ENCODE data around the gene RANBP10. TPM values are rescaled to one million over a fixed set of nuclear protein-coding genes. Genes with fewer than 3 reads are reported as not detected.

Gene RANBP10
- total and polyA plus RNA-seq, 9 of the 15 experiments (the other 6 are each of a cell fraction or from before 2014, with no cell fraction given) = 0.61 to 19.3 (median 5.9) TPM

GRCh38 chr16:67697422-67698185 is 108.8 kb downstream of the RANBP10 start:
- Histone ChIP-seq H3K27me3 (ENCODE audit: control insufficient read depth in 2 of 2, insufficient read depth in 2 of 2, low read length in 2 of 2) (no peaks in the 10 kb centered on the region), H3K27ac (ENCODE audit: extremely low read depth, low read depth, low read length) (no peak overlapping the region), H2AFZ (ENCODE audit: low read depth, low read length) (no peak overlapping the region), H3K9me3 (replicated peaks; ENCODE audit: control insufficient read depth, insufficient read depth, low read depth, low read length) (peaks cover 3% of the 10 kb centered on the region), H3K4me3 (no peak overlapping the region), H3K9ac (ENCODE audit: insufficient read depth in 1 of 2, low read depth in 2 of 2, low read length in 2 of 2) (no peak overlapping the region), H3K4me2 (ENCODE audit: insufficient read depth, low read length) (no peak overlapping the region), H3K79me2 (ENCODE audit: control insufficient read depth, insufficient read depth, low read length) (no peaks in the 10 kb centered on the region), H3K4me1 (replicated peaks in 1 of 2; ENCODE audit: control insufficient read depth in 2 of 2, insufficient read depth in 2 of 2, low read length in 2 of 2) (no peaks in the 10 kb centered on the region; a peak in 1 of 5 replicates), H4K20me1 (replicated peaks; ENCODE audit: control insufficient read depth, insufficient read depth, low read length) (no peaks in the 10 kb centered on the region), H3K36me3 (ENCODE audit: control insufficient read depth, insufficient read depth, low read length) (peaks cover 8% of the 10 kb centered on the region; the same call in 1 of the 3 replicates), H3K9me1 (ENCODE audit: control insufficient read depth, insufficient read depth, low read length) (no peaks in the 10 kb centered on the region)
- TF ChIP-seq ZBTB34 (CRISPR knock-in tag; IDR thresholded peaks at IDR 0.05) = no peak
- no peak for TF ChIP-seq HNRNPL (IDR thresholded peaks at IDR 0.05; ENCODE audit: low read depth, low read length)
- TF ChIP-seq SAP30 (IDR thresholded peaks at IDR 0.05; ENCODE audit: borderline replicate concordance, insufficient read depth, low read depth, low read length, poor library complexity, severe bottlenecking) = no peak
- no peak for TF ChIP-seq PTRF (tag; IDR thresholded peaks at IDR 0.05)
- no peak for TF ChIP-seq RBM15 (IDR thresholded peaks at IDR 0.05; ENCODE audit: insufficient read depth, low read length)
- TF ChIP-seq SP1 (CRISPR knock-in tag; IDR thresholded peaks at IDR 0.05) = no peak
- no peak for TF ChIP-seq RNF219 (CRISPR knock-in tag; IDR thresholded peaks at IDR 0.05)
- no peak for TF ChIP-seq MEF2A (IDR thresholded peaks at IDR 0.05; ENCODE audit: control insufficient read depth, low read depth, low read length)
- no peak for TF ChIP-seq ZNF347 (CRISPR knock-in tag; IDR thresholded peaks at IDR 0.05; ENCODE audit: low read depth)
- TF ChIP-seq ASH1L (IDR thresholded peaks at IDR 0.05; ENCODE audit: borderline replicate concordance, low read depth, partially characterized antibody) = no peak
- TF ChIP-seq SREBF1 (IDR thresholded peaks at IDR 0.05; ENCODE audit: borderline replicate concordance, low read depth, low read length) = no peak
- FAIRE-seq = no peak
- CTCF ChIA-PET (ENCODE audit: low intra/inter-chr PET ratio) = no interaction called here
- no peak for DNase-seq (ENCODE audit: extremely low read depth in 1 of 4, low spot score in 3 of 4)
- POLR2A ChIA-PET = interaction anchor here (0.5 kb wide), 1 partner anchor 507 kb away, joined by 3 read pairs; no protein-coding TSS in a partner anchor
- WGBS (ENCODE audit: insufficient coverage, low coverage, missing lambda C conversion rate) = 73% methylated on average over 4 of the region's 4 CpGs
- in situ Hi-C loops (cut with MboI) (no loop called here), intact Hi-C loops (cut with micrococcal nuclease) (no loop called here)
- no TSS peak for BruUV-seq (replicated peaks)
- ATAC-seq = 0 out of 3 replicates have a peak, but pooled peaks have one; percentile 37
